Middle frontal gyrus (tissue), 1 donor: Measurements from ENCODE around the gene TMEM106B.
"Not testable (repeated sequence)": the region's sequence is repeated elsewhere in the genome, so short reads cannot be mapped to it uniquely, and the experiment has no call there.

Experiments
- DNase-seq: peaks from one replicate; pipeline ENCODE4 v3.0.0-alpha.2; 2015; ENCODE audit warnings: low spot score; ENCODE audit errors: extremely low spot score

Gene TMEM106B

DNA sequence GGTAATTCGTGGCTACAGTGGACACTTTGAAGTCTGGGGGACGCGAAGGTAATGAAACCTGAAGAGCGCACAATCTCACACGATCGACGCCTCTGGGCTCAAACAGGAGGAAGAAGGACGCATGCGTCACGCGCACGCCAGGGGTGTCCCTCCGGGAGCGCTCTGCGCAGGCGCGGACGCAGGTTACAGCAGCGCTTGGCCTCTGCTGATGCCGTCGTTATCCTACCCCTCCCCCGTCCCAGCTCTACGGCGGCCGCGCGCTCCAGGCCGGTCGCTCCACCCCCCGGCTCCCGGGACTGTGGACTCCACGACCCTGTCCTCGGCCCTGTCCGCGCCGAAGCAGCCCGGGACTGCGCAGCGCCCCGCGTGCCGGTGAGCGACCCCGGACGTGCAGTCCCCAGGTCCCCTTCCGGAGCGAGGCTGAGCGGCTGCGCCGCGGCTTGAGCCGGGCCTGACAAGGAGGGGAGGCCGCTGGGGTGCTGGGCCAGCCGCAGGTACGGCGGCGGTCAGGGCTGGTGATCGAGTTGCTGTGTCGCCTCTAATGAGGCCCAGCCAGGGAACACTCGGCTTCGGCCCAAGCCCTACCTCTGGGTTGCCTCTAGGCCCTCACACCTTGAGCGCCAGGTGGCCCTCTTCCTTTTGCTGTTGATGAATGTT, at the start of gene TMEM106B:
Gene TMEM106B (plus strand): TSS at position 241 of the 657 bp plus-strand sequence. CDS start 3,517 bp downstream, outside the sequence.
- peak; percentile 93 for DNase-seq

DNA sequence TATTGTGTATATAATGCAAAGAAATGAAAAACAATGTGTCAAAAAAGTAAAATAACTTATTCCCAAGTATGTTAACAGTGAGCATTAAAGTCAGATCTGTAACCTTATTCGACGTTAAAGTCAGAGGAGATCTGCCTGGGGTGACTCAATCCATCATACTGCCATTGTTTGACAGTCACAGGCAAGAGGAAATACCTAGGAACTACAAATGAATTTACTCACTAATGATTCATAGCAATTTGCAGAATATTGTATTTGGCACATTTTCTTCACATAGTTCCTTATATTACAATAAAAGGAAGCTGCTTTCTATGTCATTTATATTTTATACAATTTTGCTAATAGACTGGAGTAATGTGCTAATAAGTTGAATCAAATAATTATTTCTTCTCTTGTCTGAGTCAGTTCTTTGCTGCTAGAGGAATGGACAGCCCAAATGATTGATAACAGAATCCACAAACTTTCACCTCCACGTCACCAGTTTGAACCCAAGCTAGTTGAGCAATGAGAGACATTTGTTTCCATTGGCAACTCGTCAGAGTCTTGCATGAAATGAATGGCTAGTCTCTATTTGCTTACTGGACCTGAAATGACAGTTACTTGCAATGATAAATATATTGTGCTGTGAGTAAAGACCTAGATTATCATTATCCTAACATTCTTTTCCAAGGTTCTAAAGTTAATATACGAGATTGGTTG, 48.5 kb upstream of the TMEM106B start:
- no peak for DNase-seq

DNA sequence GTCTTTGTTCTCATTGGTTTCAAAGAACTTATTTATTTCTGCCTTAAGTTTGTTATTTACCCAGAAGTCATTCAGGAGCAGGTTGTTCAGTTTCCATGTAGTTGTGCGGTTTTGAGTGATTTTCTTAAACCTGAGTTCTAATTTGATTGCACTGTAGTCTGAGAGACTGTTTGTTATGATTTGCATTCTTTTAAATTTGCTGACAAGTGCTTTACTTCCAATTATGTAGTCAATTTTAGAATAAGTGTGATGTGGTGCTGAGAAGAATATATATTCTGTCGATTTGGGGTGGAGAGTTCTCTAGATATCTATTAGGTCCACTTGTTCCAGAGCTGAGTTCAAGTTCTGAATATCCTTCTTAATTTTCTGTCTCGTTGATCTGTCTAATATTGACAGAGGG, 43.0 kb upstream of the TMEM106B start:
- DNase-seq, result not testable (repeated sequence)

DNA sequence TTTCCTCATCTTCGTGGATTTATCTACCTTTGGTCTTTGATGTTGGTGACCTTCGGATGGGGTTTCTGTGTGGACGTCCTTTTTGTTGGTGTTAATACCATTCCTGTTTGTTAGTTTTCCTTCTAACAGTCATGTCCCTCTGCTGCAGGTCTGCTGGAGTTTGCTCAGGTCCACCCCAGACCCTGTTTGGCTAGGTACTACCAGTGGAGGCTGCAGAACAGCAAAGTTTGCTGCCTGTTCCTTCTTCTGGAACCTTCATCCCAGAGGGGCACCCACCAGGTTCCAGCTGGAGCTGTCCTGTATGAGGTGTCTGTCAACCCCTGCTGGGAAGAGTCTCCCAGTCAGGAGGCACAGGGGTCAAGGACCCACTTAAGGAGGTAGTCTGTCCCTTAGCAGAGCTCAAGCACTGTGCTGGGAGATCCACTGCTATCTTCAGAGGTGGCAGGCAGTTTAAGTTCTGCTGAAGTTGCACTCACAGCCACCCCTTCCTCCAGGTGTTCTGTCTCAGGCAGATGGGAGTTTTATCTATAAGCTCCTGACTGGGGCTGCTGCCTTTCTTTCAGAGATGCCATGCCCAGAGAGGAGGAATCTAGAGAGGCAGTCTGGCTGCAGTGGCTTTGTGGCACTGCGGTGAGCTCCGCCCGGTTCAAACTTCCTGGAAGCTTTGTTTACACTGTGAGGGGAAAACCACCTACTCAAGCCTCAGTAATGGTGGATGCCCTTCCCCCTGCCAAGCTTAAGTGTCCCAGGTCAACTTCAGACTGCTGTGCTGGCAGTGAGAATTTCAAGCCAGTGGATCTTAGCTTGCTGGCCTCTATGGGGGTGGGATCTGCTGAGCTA, 40.9 kb upstream of the TMEM106B start:
- DNase-seq, result not testable (repeated sequence)

DNA sequence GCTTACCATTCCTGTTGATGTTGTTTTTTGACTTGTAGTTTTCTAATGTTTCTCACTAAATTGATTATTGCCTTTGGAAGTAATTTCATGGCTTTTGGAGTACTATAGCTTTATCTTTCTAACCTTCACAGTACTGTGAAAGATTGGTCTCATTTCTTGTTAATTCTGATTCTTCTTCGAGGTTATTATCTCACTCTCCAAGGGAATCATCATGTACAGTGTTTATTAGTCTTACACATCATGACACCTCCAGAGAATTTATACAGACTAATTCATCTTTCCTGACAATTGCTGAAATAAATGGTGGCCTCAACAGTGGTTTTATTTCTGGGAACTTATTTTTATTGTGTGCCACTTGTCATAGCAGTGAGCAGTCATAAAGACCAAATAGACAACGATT, 37.4 kb upstream of the TMEM106B start:
- DNase-seq, result no peak

DNA sequence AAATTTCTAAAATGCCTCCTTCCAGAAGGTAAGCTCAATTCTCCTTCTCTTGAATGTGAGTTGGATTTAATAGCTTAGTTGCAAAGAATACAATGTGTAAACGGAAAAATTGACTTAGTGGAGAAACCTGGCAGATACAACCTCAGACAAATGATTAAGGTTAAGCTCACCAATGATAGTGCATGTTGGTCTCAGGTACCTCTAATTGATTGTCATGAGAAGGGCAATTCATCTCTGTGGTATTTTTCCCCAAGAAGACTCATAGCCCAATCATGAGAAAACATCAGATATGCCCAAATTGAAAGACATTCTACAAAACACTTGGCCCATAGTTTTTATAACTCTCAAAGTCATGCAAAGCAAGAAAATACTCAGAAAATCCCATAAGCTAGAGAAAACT, 36.2 kb upstream of the TMEM106B start:
- no peak for DNase-seq

DNA sequence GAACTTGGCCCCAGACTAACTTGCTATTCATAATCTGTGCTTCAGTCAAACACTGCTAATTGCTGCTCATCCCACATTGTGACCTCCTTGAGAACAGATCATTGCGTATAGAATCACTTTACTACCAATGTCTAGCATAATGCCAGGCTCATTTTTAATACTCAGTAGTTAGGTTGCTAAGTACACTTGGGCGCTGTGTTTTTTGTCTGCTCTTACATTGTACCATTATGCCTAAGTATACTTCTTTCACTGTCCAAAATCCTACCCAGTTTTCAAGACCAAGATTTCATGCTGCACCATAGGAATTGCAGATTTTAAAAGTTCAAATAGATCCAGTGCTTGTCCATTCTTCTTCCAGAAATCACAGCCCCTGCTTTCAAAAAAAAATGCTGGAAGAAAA, 32.8 kb upstream of the TMEM106B start:
- no peak for DNase-seq

DNA sequence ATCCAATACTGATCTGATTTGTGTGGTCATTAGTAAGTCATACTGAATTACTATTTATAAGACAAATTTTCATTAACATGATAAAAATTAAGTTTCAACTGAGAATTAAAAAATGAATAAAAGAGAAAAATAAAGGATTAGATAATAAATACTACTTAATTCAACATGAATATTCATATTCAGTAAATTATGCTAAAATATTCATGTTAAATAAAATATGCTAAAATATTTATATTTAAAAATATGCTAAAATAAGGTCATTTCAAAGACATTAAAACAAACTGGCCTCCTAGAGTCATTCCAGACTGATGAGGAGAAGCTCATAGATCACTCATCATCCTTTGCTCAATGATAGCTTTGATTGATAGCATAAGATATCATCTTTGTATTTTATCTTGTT, 16.7 kb upstream of the TMEM106B start:
- no peak for DNase-seq

DNA sequence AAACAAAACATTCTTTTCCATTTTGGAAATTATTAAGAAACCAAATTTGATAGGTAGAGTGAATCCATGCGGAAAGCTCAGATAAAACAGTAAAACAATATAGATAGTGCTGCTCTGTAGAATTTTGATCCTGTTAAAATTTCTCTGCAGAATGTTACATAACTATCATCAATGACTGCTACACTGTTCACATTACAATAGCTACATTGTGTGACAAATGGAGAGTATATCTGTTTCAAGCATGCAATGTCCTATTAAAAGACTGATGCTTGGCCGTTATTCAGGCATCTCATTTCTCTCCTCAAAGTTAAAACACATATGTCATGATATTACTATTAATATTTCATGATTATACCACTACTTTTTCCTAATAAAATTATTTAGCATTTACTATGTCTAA, 14.7 kb upstream of the TMEM106B start:
- DNase-seq, result no peak

DNA sequence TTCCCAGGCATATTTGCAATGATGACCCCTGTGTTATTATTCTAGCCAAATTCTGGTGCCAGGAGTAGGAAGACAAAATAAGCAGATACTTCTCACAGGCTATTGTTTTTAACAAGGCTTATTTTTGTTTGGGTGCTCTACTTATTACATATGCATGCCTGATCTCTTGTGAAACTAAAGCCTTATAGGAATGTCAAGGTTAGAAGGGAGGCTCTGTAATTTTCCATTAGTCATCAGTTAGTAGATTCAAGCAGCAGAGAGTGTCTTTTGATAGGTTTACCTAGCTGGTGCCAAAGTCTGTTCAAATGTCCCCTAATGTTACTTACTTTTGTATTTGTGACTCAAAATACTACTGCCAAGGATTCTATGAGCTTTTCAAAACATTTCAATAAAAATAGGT, 11.7 kb upstream of the TMEM106B start:
- DNase-seq, result no peak

DNA sequence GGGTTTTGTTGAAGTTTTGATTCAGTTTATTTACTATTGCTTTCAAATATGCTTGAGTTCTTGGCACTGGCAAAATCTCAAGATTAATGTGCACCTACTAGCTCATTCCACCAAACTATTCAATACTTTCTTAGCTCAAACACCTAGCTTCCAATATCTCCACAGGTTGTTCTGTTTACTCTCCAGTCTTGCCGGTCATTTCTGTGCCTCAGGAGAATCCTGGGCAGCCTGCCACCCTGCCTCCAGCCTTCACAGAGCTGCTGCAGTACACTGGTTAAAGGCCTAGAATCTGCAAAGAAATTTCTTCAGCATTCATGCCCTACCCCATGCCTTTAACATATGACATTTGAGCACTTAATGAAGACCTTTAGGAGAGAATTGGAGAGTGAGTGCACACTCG, 4.0 kb upstream of the TMEM106B start:
- DNase-seq, result no peak

DNA sequence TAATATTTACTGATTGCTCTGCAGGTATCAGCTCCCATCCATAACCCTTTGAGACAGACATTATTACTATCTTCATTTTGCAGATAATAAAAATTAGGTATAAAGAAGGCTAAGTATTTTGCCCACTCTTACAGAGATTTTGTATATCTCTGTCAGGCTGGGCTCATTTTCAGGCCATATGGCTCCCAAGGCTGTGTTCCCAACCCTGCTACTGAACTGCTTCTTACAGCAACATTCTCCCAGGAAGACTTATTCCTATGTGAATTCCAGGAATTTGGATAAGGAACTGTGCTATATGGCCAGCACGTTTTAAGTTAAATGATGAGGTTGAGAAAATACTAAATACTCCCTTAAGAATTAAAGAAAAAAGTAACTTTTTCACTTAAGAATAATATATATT, 1.9 kb upstream of the TMEM106B start:
- no peak for DNase-seq

DNA sequence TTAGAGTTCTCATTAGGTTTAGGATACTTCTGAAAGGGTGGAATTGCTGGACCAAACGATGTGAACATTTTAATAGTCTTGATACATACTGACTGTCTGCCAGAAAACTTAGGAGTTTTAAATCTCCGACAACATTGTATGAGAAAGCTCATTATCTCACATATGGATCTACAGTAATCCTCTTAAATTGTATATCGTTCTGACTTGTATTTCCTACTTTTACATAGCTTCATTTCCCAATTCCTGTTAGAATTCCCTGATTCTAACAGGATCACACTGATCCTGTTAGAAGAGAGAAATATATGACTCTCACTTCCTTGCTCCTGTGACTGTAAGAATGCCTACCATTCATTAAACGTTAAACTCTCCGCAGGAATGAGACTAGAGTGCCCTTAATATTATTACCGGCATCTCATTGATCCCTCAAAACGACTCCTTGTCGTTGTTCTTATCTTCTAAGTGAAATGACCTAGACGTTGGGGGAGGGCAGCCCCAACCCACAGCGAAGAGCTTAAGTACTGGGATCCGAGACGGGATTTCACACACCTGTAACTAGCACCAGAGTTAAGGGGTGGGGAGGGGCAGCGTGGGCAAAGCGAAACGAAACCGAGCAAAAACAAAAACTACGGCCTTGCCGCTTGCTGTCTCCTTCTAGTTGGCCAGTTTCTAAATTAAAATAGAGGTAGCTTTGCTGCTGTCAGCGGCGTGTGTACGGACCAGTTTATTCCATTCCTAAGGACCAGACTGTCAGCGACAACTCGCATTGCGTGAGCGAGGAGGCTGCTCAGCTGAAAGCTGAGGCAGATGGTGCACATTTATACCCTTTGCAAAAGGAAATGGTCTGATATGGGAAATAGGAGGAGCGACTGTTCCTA, 678 bp upstream of the TMEM106B start:
- DNase-seq, result no peak

DNA sequence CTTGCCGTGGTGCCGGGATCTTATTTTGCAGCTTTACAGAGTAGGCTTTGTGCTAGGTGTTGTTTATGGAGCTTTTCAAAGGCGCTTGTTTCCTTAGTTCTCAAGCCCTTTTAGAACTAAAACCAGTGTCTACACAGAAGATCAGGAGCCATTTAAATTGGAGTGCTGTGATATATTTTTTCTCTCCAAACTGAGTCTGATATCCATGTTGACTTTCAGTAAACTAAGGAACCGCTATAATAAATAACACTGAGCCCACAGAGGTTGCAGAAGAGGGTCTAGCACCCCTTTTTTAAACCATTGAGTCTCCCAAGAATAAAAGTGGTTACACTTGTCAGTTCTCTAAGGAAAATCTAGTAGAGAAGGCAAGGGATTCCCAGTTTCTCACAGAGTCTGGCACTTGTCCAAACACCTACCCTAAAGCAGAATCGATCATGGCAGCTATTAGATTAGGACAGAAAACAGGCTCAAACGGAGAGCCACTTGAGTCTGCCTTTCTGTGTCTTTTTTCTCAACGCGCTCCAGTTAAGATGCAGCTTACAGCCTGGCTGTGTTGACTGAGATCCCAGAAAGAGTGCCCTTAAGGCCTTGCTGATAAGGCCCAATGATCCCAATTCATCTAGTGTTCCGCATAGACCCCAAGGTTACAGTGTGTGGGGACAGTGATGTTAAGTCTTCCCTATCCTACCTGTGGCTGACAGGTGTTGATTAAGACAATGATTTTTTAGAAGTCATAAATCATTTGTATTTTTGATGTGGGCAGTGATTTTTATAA, 804 bp downstream of the TMEM106B start:
- DNase-seq, result no peak

DNA sequence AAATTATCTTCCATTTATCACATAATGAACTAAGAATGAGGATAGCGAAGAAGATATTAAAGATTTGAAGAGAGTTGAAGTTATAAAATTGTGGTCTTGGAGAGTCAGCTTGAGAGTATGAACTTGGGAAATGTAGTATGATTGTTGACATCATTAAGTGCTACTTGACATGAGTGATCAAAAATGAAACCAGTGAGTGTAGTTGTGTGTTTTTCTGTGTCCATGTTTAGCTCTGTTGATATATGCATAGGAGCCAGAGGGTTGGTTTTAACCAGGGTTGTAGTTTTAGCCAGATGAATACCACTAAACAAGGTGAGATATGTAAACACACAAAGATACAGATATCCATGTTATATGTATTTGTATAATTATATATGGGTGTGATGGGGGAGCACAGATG, 6.2 kb downstream of the TMEM106B start:
- DNase-seq, result no peak

DNA sequence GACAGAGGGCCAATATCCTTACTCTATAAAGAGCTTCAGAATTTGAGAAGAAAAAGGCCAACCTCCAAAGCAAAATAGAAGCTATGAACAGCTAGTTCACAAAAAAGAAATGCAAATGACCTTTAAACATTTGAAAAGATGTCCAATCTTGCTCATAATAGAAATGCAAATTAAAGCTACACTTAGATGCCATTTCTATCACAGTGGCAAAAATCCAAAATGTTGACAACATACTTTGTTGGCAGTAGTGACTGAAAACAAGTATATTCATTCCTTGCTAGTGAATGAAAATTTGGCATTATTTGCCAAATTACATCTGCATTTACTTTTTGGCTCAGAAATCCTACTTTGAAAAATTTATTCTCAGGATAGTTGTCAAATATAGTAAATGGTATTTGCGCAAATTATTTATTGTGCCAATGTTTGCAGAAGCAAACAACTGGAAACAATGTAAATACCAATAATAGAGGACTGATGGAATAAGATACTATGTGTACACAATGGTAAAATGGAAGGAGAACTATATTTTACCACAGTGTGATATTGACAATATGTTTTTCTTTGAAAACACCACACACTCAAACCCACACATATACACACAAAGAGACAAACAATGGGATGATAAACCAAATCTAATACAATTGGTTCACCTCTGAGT, 9.4 kb downstream of the TMEM106B start:
- no peak for DNase-seq

DNA sequence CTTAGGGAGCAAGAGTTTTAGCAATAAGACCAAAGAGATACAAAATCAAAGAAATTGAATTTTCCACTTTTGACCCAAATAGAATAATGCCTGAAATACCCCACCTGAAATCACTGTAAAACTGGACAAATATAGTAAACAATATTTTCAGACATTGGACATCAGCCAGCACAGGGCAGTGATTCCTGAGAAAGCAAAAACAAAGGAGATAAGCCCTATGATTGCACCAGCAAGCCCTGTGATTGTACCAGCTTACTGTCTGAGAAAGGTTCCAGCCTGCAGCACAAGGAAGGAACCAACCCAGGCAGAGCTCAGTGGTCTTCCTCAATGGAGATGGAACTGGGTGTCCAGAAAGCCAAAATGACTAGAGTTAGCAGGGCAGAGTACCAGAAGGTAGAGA, 10.3 kb downstream of the TMEM106B start:
- no peak for DNase-seq

DNA sequence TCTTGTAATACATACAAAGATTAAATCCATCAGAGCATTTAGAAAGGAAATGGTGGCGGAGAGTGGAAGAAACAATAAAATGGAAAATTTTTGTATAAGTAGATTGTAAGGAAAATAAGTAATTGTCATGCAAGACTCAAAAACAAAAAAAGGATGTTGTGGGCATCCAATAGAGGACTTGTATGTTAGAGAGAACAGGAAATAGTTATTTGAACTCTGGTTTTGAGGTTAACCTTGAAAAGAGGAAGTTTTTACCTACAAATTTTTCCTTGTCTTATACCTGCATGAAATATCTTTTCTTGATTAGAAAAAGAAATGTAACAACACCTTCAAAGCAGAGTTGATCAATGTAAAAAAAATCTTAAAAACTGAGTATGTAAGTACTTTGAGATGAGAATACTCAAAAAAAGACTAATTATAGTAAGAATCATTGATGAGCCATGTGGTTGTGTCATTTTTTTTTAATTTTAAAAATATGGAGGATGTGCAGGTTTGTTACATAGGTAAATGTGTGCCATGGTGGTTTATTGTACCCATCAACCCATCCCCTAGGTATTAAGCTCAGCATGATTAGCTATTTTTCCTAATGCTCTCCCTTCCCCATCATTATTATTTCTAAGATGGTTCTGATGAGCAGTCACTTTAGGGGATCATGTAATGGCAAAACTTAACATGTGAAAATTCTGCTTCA, 11.9 kb downstream of the TMEM106B start:
- no peak for DNase-seq

DNA sequence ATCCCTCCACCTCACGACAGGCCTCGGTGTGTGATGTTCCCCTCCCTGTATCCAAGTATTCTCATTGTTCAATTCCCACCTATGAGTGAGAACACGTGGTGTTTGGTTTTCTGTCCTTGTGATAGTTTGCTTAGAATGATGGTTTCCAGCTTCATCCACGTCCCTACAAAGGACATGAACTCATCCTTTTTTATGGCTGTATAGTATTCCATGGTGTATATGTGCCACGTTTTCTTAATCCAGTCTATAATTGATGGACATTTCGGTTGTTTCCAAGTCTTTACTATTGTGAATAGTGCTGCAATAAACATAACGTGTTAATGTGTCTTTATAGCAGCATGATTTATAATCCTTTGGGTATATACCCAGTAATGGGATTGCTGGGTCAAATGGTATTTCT, 13.9 kb downstream of the TMEM106B start:
- DNase-seq, result not testable (repeated sequence)
